SK-N-MC (cell line): ENCODE data around the gene POLR2F.

Source experiments
- EZH2 ChIP-seq: fragments of 200-600 bp; sonication (generic); IDR thresholded peaks from one replicate; pipeline ENCODE4 v1.6.1; 2017; ENCODE audit warnings: antibody characterized with exemption
- FOXP2 ChIP-seq: optimal IDR thresholded peaks from 2 replicates; pipeline ENCODE3; 2011; ENCODE audit warnings: mild to moderate bottlenecking, moderate library complexity; ENCODE audit not compliant: insufficient read depth; ENCODE audit errors: extremely low read length, control extremely low read depth
- POLR2AphosphoS5 ChIP-seq: IDR thresholded peaks from 2 replicates; pipeline ENCODE4 v1.6.1; 2012; ENCODE audit warnings: mild to moderate bottlenecking, low read depth, low read length, borderline replicate concordance

DNA sequence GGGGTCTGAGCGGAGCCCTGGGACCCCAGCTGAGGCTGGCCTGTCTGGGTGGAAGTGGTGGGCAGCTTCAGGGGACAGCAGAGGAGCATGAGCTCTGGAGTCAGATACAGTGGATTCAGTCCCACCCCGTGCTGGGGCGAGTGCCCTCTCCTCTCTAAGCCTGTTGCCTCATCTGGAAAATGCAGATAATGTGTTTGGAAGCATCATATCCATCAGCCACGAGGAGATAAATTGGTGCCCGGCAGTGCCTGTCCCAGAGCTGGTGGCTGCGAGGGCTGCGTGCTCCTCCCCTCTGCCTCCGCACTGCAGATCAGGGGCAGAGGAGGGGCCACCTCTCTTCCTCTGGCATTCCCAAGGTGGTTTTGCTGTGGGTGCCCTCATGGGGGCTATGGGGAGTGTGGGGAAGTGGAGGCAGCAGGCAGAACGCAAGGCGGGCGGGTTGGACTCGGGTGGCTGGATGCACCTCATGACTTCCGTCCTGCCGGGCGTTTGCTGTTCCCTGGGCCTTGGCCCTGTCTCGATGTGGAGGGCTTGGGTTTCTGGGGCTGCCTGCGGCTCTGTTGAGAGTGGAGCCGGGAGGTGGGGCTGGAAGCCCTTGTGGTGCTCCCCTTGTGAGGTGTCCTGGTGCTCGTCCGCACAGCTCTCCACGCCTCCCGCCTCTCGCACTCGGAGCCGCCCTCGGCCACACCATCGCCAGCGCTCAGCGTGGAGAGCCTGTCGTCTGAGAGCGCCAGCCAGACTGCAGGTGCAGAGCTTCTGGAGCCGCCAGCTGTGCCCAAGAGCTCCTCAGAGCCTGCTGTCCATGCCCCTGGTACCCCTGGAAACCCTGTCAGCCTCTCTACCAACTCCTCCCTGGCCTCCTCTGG lies 26.5 kb upstream of the POLR2F start:
- no peak for TF ChIP-seq POLR2AphosphoS5
- no peak for TF ChIP-seq EZH2
- TF ChIP-seq FOXP2 = no peak
